H1 (cell line): ENCODE measurements around the gene RHOT1.

Experiments used
- BCL11A ChIP-seq, 2 experiments: IDR thresholded peaks; one replicate each; pipeline ENCODE4 v1.6.1; 2011; ENCODE audit warnings: low read depth in 2 of 2, low read length in 2 of 2, mild to moderate bottlenecking in 2 of 2
- BRCA1 ChIP-seq: IDR thresholded peaks from 2 replicates; pipeline ENCODE4 v1.6.1; 2012; ENCODE audit warnings: low read depth, low read length, improper control_type of control experiment
- CTCF ChIP-seq, 3 experiments: IDR thresholded peaks; 1 replicate in 2 of 3; 2 replicates in 1 of 3; pipeline versions ENCODE4 v1.5.1 to v1.6.1; 2011; ENCODE audit warnings: low read length in 3 of 3, mild to moderate bottlenecking in 3 of 3, inconsistent platforms in 2 of 3, low read depth in 1 of 3, moderate library complexity in 1 of 3; ENCODE audit not compliant: insufficient read depth in 1 of 3; ENCODE audit errors: control extremely low read depth in 1 of 3
- EGR1 ChIP-seq: IDR thresholded peaks from 2 replicates; pipeline ENCODE4 v1.6.1; 2011; ENCODE audit warnings: low read depth, low read length, borderline replicate concordance
- FOSL1 ChIP-seq: IDR thresholded peaks from 2 replicates; pipeline ENCODE4 v1.6.1; 2011; ENCODE audit warnings: mild to moderate bottlenecking, low read depth, low read length, moderate library complexity; ENCODE audit not compliant: insufficient read depth
- POLR2A ChIP-seq, 2 experiments: IDR thresholded peaks; 1 replicate in 1 of 2; 2 replicates in 1 of 2; pipeline ENCODE4 v1.6.1; 2011; ENCODE audit warnings: low read depth in 2 of 2, low read length in 2 of 2, mild to moderate bottlenecking in 2 of 2; ENCODE audit errors: control extremely low read depth in 1 of 2
- POLR2AphosphoS5 ChIP-seq: IDR thresholded peaks from 2 replicates; pipeline ENCODE4 v1.6.1; 2011; ENCODE audit warnings: low read depth, low read length

- TF ChIP-seq EGR1 (no peak), FOSL1 (no peak), BRCA1 (no peak), CTCF (IDR thresholded peaks at IDR 0.05; ENCODE audit: control extremely low read depth in 1 of 3, insufficient read depth in 1 of 3, low read depth in 1 of 3, low read length in 3 of 3) (no peak), POLR2A (IDR thresholded peaks at IDR 0.05; ENCODE audit: control extremely low read depth in 1 of 2, low read depth in 2 of 2, low read length in 2 of 2) (no peak), POLR2AphosphoS5 (no peak), BCL11A (IDR thresholded peaks at IDR 0.05; ENCODE audit: low read depth in 2 of 2, low read length in 2 of 2) (no peak)
Observed at GRCh38 chr17:32150358-32150757, 8.1 kb downstream of the RHOT1 start.
